ENCODE results near the gene NEURL1B. TPM values are rescaled to one million over a fixed set of nuclear protein-coding genes. Genes with fewer than 3 reads are reported as not detected.

NEURL1B gene
- total RNA-seq, 1 donor from 2014 or later: 4.4 TPM

DNA sequence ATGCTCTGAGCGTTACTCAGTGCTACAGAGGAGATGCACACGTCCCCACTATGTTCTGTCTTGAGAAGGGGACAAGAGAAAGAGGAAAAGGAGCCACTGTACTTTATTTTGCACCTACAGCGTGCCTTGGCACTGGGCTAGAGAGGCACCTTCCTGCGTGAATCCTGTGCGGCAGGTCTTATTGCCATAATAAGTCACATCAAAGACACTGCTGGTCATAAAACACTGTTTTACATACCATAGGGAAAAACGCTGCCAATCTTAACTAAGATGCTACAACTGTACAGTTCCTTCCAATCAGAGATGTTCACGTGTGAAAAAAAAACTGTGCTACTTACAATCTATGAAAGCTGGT, 48.1 kb downstream of the NEURL1B start:
- TF ChIP-seq, protein P1, sequence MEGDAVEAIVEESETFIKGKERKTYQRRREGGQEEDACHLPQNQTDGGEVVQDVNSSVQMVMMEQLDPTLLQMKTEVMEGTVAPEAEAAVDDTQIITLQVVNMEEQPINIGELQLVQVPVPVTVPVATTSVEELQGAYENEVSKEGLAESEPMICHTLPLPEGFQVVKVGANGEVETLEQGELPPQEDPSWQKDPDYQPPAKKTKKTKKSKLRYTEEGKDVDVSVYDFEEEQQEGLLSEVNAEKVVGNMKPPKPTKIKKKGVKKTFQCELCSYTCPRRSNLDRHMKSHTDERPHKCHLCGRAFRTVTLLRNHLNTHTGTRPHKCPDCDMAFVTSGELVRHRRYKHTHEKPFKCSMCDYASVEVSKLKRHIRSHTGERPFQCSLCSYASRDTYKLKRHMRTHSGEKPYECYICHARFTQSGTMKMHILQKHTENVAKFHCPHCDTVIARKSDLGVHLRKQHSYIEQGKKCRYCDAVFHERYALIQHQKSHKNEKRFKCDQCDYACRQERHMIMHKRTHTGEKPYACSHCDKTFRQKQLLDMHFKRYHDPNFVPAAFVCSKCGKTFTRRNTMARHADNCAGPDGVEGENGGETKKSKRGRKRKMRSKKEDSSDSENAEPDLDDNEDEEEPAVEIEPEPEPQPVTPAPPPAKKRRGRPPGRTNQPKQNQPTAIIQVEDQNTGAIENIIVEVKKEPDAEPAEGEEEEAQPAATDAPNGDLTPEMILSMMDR (conservative IDR thresholded peaks at IDR 0.05; ENCODE audit: low read depth, low read length): no peak
- no peak for DNase-seq (ENCODE audit: low read depth)

DNA sequence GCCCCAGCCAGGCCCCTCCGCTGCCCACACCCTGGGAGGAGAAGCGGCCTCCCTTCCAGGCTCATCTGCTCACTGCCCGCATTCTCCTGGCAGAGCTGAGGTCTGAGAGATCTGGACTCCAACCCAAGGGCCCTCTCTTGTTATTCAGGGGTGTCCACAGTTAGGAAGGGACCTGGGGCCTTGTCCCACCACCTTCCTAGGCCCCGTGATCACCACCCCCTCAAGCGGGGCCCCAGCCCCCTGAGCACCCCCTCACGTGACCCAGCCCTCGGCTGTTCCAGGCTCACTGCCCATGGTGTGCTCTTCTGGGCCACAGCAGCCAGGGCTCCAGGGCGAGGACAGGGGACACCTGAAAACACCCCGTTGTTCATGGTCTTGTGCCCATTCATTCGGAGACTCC, 48.7 kb downstream of the NEURL1B start:
- H3K4me3 ChIP-seq (ENCODE audit: low read depth, low read length): no peak overlapping the region
- TF ChIP-seq, protein P1 (conservative IDR thresholded peaks at IDR 0.05; ENCODE audit: low read depth, low read length): no peak
- DNase-seq (ENCODE audit: low read depth): no peak

More for the DNA sequence above, 48.1 kb downstream of the NEURL1B start:
- H3K4me3 ChIP-seq (ENCODE audit: low read depth, low read length): no peak overlapping the region

DNA sequence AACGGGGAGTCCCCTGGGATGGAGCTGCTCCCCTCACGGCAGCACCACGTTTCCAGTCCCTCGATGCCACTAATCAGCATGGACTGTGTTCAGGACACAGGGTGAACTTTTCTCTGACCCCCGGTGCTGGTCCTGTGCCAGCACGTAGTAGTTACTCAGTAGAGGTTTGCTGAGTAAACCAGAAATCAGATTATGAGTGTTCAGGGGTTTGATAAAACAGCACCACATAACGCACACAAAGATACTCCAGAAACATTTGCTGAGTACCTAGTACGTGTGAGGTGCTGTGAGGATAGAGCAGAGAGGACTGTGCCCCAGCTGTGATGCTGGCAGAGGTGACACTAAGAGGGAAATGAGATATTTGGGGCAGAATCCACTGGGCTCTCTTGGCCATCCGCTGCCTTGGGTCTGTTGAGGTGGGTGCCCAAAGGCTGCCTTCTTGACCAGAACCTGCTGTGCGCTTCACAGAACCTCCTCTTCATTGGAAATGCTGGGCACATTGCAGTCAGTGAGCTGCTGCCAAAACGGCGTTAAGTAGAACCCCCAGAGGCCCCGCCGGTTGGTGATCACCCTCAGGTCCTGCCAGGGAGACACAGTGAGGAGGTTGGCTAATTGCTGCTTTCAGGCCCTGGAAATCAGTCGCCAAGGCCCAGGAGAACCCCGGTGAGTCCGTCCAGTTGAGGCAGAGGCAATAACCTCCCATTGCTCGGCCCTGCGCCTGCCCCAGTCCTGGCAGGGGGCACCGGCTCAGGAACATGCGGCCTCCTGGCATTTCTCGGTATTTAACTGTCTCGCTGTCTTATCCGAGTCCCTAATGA, 49.4 kb downstream of the NEURL1B start:
- no peak for DNase-seq (ENCODE audit: low read depth)
- TF ChIP-seq, protein P1 (conservative IDR thresholded peaks at IDR 0.05; ENCODE audit: low read depth, low read length): no peak
- H3K4me3 ChIP-seq (ENCODE audit: low read depth, low read length): no peak overlapping the region

DNA sequence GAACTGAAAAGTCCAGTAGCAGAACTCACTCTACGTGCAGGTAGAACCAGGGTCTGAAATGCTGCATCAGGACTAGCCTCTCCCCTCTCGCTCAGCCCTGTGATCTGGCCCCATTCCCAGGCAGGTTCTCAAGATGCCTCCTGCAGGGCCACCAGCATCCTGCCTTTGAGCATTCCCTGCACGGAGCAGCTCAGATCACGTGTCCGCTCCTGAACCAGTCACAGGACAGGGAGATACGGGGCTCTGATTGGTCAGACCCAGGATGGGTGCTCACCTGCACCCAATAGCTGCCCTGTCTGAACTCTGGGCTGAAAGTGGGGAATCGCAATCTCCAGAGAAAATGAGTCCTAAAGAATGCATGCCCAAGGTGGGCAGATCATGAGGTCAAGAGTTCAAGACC, 50.8 kb downstream of the NEURL1B start:
- no peak for DNase-seq (ENCODE audit: low read depth)
- no peak overlapping the region for H3K4me3 ChIP-seq (ENCODE audit: low read depth, low read length)
- TF ChIP-seq, protein P1 (conservative IDR thresholded peaks at IDR 0.05; ENCODE audit: low read depth, low read length): no peak

GRCh38 chr5:172692451-172692850, 51.4 kb downstream of the NEURL1B start:
- H3K4me3 ChIP-seq (ENCODE audit: low read depth, low read length): no peak overlapping the region
- TF ChIP-seq, protein P1 (conservative IDR thresholded peaks at IDR 0.05; ENCODE audit: low read depth, low read length): no peak
- no peak for DNase-seq (ENCODE audit: low read depth)

DNA sequence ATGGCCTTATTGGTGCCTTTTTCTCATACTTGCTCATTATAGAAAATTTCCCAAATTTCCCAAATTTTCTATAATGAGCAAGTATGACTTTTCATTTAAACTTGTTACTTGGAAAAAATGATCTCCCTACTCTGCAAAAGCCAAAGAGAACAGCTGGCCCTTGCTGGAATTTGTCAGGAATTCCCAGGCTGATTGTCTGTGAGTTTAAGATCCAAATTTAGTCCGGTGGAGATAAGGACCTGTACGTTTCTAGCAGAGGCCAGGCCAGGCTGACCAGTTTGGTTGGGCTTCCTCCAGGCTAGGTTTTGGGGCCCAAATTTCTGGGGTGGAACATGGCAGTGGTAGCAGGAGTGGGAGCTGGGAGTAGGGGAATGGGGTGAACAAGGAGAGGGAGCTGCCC, 51.9 kb downstream of the NEURL1B start:
- TF ChIP-seq, protein P1 (conservative IDR thresholded peaks at IDR 0.05; ENCODE audit: low read depth, low read length): no peak
- no peak for DNase-seq (ENCODE audit: low read depth)
- H3K4me3 ChIP-seq (ENCODE audit: low read depth, low read length): no peak overlapping the region

DNA sequence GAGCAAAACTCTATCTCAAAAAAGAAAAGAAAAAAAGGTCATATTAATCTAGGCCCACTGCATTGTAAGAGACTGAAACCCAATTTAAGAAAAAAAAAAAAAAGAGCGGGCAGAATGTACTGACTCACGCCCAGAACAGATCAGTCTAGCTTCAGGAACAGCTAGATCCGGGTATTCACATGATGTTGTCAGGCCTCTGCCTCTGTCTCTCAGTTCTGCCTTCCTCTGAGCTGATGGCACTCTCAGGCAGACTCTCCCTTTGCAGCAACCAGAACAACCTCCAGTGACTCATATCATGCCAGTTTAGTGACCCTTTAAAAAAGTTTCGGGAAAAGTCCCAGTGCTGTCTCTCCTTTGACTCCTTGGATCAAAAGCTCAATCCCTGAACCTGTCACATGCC, 53.0 kb downstream of the NEURL1B start:
- no peak for DNase-seq (ENCODE audit: low read depth)
- TF ChIP-seq, protein P1 (conservative IDR thresholded peaks at IDR 0.05; ENCODE audit: low read depth, low read length): no peak
- H3K4me3 ChIP-seq (ENCODE audit: low read depth, low read length): no peak overlapping the region

Measured in epithelial cell of proximal tubule (primary cell).